Stomach smooth muscle (tissue), 2 donors: ENCODE results near the gene NCKIPSD.

Source experiments
- H3K27ac ChIP-seq: one replicate; pipeline ENCODE4 v1.7.0; 2013; ENCODE audit warnings: mild to moderate bottlenecking, low read length, inconsistent platforms
- H3K27me3 ChIP-seq, 2 donors: one replicate each; pipeline ENCODE4 v1.7.0; 2013; ENCODE audit warnings: low read length in 2 of 2; ENCODE audit not compliant: insufficient read depth in 2 of 2, control insufficient read depth in 1 of 2
- H3K36me3 ChIP-seq, 2 donors: one replicate each; pipeline ENCODE4 v1.7.0; 2013; ENCODE audit warnings: low read length in 2 of 2; ENCODE audit not compliant: control insufficient read depth in 2 of 2, insufficient read depth in 2 of 2
- H3K4me1 ChIP-seq: one replicate; pipeline ENCODE4 v1.7.0; 2013; ENCODE audit warnings: low read length; ENCODE audit not compliant: control insufficient read depth, insufficient read depth
- H3K4me3 ChIP-seq, 2 donors: one replicate each; pipeline ENCODE4 v1.7.0; 2013; ENCODE audit warnings: low read length in 2 of 2
- H3K9ac ChIP-seq, 2 donors: one replicate each; pipeline ENCODE4 v1.7.0; 2013; ENCODE audit warnings: low read length in 2 of 2, mild to moderate bottlenecking in 1 of 2
- H3K9me3 ChIP-seq, 2 donors: one replicate each; pipeline ENCODE4 v1.7.0; 2013; ENCODE audit warnings: low read length in 2 of 2; ENCODE audit not compliant: control insufficient read depth in 2 of 2
- donor health status: healthy.
- donor health status: Pancreatic carcinoma.

Gene NCKIPSD

GRCh38 chr3:48716508-48716981, 30.8 kb upstream of the NCKIPSD start:
- Histone ChIP-seq H3K9me3 (no peaks in the 10 kb centered on the region), H3K4me1 (peaks cover 11% of the 10 kb centered on the region), H3K27me3 (no peaks in the 10 kb centered on the region), H3K9ac (peak overlapping the region; percentile 96 to 97), H3K36me3 (peaks cover 4 to 6% of the 10 kb centered on the region in 2 donors), H3K27ac (peak overlapping the region; percentile 66), H3K4me3 (peak overlapping the region; percentile 96 to 98)

GRCh38 chr3:48715174-48715800, 29.6 kb upstream of the NCKIPSD start:
- Histone ChIP-seq H3K36me3 (peaks cover 11 to 13% of the 10 kb centered on the region in 2 donors), H3K9me3 (no peaks in the 10 kb centered on the region), H3K9ac (peak overlapping the region in 1 of 2 donors; percentile 96), H3K4me3 (peak overlapping the region; percentile 1 to 96), H3K27ac (no peak overlapping the region), H3K4me1 (peaks cover 11% of the 10 kb centered on the region), H3K27me3 (no peaks in the 10 kb centered on the region)

- Histone ChIP-seq H3K27me3 (no peaks in the 10 kb centered on the region), H3K4me3 (no peak overlapping the region), H3K4me1 (peaks cover 20% of the 10 kb centered on the region), H3K9me3 (no peaks in the 10 kb centered on the region), H3K27ac (no peak overlapping the region), H3K36me3 (peaks cover 11 to 16% of the 10 kb centered on the region in 2 donors), H3K9ac (no peak overlapping the region)
Observed at GRCh38 chr3:48711727-48712126, 26.0 kb upstream of the NCKIPSD start.

GRCh38 chr3:48709051-48709461, 23.3 kb upstream of the NCKIPSD start:
- H3K27me3 ChIP-seq, result no peaks in the 10 kb centered on the region
- peak overlapping the region; percentile 11 for H3K27ac ChIP-seq
- no peak overlapping the region for H3K4me3 ChIP-seq
- H3K9me3 ChIP-seq, result no peaks in the 10 kb centered on the region
- peaks cover 11 to 16% of the 10 kb centered on the region in 2 donors for H3K36me3 ChIP-seq
- H3K4me1 ChIP-seq, result peaks cover 9% of the 10 kb centered on the region
- H3K9ac ChIP-seq, result no peak overlapping the region

DNA sequence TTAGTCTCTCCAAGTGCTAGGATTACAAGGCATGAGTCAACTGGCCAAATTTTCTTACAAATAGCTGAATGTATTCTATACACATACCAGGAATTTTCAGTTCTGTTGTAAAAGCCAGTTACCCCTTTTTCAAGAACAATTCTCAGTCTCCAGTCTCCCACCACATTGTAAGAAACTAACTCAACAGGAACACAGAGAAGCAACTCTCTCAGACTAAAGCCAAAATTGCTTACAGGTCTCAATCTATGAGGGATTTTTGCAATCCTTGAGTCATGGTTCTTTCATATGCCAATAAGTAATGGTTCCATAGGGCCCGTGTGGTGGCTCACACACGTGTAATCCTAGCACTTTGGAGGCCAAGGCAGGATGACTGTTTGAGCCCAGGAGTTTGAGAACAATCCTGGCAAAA, 22.8 kb upstream of the NCKIPSD start:
- H3K36me3 ChIP-seq, result peaks cover 11 to 16% of the 10 kb centered on the region in 2 donors
- peak overlapping the region in 1 of 2 donors; percentile 10 for H3K4me3 ChIP-seq
- H3K9me3 ChIP-seq, result no peaks in the 10 kb centered on the region
- no peak overlapping the region for H3K27ac ChIP-seq
- H3K27me3 ChIP-seq, result no peaks in the 10 kb centered on the region
- H3K4me1 ChIP-seq, result peaks cover 9% of the 10 kb centered on the region
- no peak overlapping the region for H3K9ac ChIP-seq

- Histone ChIP-seq H3K4me1 (peaks cover 9% of the 10 kb centered on the region), H3K4me3 (no peak overlapping the region), H3K9ac (no peak overlapping the region), H3K9me3 (no peaks in the 10 kb centered on the region), H3K36me3 (peaks cover 8 to 15% of the 10 kb centered on the region in 2 donors), H3K27ac (no peak overlapping the region), H3K27me3 (no peaks in the 10 kb centered on the region)
Observed at GRCh38 chr3:48707157-48707556, 21.4 kb upstream of the NCKIPSD start.

GRCh38 chr3:48702320-48702920, 16.7 kb upstream of the NCKIPSD start:
- Histone ChIP-seq H3K27me3 (no peaks in the 10 kb centered on the region), H3K36me3 (peaks cover 6 to 8% of the 10 kb centered on the region in 2 donors), H3K9me3 (no peaks in the 10 kb centered on the region), H3K27ac (no peak overlapping the region), H3K4me3 (no peak overlapping the region), H3K4me1 (no peaks in the 10 kb centered on the region), H3K9ac (no peak overlapping the region)

DNA sequence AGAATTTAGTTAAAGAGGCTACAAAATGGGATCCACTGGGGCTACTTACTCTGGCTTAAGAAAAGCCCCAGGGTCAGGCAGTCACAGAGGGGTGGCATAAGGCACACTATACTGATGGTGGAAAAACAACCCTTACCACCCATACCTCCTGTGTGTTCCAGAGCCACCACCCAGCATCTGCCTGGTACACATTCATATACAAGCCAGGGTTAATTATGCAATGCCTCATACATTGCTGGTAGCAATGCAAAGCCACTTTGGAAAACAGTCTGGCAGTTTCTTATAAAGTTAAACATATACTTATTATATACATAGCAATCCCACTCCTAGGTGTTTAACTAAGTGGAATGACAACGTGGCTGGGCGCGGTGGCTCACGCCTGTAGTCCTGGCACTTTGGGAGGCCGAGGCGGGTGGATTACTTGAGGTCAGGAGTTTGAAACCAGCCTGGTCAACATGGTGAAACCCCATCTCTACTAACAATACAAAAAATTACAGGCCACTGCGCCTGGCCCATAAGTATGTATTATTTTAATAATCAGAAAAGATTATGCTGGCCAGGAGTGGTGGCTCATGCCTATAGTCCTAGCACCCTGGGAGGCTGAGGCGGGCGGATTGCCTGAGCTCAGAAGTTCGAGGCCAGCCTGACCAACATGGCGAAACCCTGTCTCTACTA, 15.2 kb upstream of the NCKIPSD start:
- no peaks in the 10 kb centered on the region for H3K9me3 ChIP-seq
- H3K4me3 ChIP-seq, result no peak overlapping the region
- H3K36me3 ChIP-seq, result peaks cover 6 to 8% of the 10 kb centered on the region in 2 donors
- H3K27me3 ChIP-seq, result no peaks in the 10 kb centered on the region
- H3K27ac ChIP-seq, result no peak overlapping the region
- no peak overlapping the region for H3K9ac ChIP-seq
- no peaks in the 10 kb centered on the region for H3K4me1 ChIP-seq

DNA sequence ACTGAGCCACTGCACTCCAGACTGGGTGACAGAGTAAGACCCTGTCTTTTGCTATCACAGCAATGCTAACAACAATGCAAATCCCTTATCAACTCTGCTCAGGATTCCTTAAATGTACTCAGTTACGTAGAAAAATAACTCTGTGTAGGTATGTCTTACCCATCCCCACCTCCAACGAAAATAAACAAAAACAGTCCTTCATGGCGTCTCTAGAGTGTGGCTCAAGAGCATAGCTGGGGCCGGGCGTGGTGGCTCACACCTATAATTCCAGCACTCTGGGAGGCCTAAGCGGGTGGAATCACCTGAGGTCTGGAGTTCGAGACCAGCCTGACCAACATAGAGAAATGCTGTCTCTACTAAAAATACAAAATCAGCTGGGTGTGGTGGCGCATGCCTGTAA, 13.2 kb upstream of the NCKIPSD start:
- Histone ChIP-seq H3K27ac (no peak overlapping the region), H3K27me3 (no peaks in the 10 kb centered on the region), H3K36me3 (peaks cover 10 to 11% of the 10 kb centered on the region in 2 donors), H3K4me1 (peaks cover 14% of the 10 kb centered on the region), H3K4me3 (no peak overlapping the region), H3K9ac (no peak overlapping the region), H3K9me3 (no peaks in the 10 kb centered on the region)

- peaks cover 18% of the 10 kb centered on the region for H3K4me1 ChIP-seq
- no peaks in the 10 kb centered on the region for H3K27me3 ChIP-seq
- no peak overlapping the region for H3K27ac ChIP-seq
- no peak overlapping the region for H3K9ac ChIP-seq
- H3K9me3 ChIP-seq, result no peaks in the 10 kb centered on the region
- H3K4me3 ChIP-seq, result no peak overlapping the region
- peaks cover 20% of the 10 kb centered on the region in 2 donors for H3K36me3 ChIP-seq
Observed at GRCh38 chr3:48697952-48698351, 12.2 kb upstream of the NCKIPSD start.
